Measurements from ENCODE around the gene RASA3. TPM values are rescaled to one million over a fixed set of nuclear protein-coding genes. Genes with fewer than 3 reads are reported as not detected.

The RASA3 gene
- total RNA-seq, 1 donor from 2014 or later: 17.3 TPM

- H3K27me3 ChIP-seq: no peaks in the 10 kb centered on the region
- no peak overlapping the region for H3K4me3 ChIP-seq
- peaks cover 5% of the 10 kb centered on the region for H3K36me3 ChIP-seq
- ATAC-seq (no peak), DNase-seq (no peak)
- H3K9me3 ChIP-seq: no peaks in the 10 kb centered on the region
- H3K27ac ChIP-seq: peak overlapping the region; percentile 92
- TF ChIP-seq CTCF (IDR thresholded peaks at IDR 0.05): no peak
- intact Hi-C loops (cut with DNase I): no loop called here
- H3K4me1 ChIP-seq: peaks cover 58% of the 10 kb centered on the region
Observed at GRCh38 chr13:114067381-114067885, 65.0 kb downstream of the RASA3 start.

DNA sequence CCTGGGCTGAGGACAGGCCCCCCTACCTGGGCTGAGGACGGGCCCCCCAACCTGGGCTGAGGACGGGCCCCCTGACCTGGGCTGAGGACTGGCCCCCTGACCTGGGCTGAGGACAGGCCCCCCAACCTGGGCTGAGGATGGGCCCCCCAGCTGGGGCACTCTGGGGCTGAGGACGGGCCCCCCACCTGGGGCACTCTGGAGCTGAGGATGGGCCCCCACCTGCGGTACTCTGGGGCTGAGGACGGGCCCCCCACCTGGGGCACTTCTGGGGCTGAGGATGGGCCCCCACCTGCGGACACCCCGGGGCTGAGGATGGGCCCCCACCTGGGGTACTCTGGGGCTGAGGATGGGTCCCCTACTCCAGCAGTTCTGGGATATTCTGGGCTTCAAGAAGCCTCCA lies 65.5 kb downstream of the RASA3 start:
- Histone ChIP-seq H3K9me3 (no peaks in the 10 kb centered on the region), H3K36me3 (peaks cover 2% of the 10 kb centered on the region), H3K27ac (peak overlapping the region; percentile 92), H3K4me1 (peaks cover 58% of the 10 kb centered on the region), H3K4me3 (no peak overlapping the region), H3K27me3 (no peaks in the 10 kb centered on the region)
- intact Hi-C loops (cut with DNase I): no loop called here
- no peak for ATAC-seq
- TF ChIP-seq CTCF (IDR thresholded peaks at IDR 0.05): no peak
- DNase-seq: peak; percentile 40

GRCh38 chr13:114065926-114066774 lies 66.3 kb downstream of the RASA3 start:
- Histone ChIP-seq H3K4me1 (peaks cover 58% of the 10 kb centered on the region), H3K4me3 (peak overlapping the region; percentile 43), H3K27me3 (no peaks in the 10 kb centered on the region), H3K9me3 (no peaks in the 10 kb centered on the region), H3K36me3 (no peaks in the 10 kb centered on the region), H3K27ac (peak overlapping the region; percentile 92)
- intact Hi-C loops (cut with DNase I): no loop called here
- ATAC-seq (no peak), DNase-seq (peak; percentile 65)
- TF ChIP-seq CTCF (IDR thresholded peaks at IDR 0.05): no peak

DNA sequence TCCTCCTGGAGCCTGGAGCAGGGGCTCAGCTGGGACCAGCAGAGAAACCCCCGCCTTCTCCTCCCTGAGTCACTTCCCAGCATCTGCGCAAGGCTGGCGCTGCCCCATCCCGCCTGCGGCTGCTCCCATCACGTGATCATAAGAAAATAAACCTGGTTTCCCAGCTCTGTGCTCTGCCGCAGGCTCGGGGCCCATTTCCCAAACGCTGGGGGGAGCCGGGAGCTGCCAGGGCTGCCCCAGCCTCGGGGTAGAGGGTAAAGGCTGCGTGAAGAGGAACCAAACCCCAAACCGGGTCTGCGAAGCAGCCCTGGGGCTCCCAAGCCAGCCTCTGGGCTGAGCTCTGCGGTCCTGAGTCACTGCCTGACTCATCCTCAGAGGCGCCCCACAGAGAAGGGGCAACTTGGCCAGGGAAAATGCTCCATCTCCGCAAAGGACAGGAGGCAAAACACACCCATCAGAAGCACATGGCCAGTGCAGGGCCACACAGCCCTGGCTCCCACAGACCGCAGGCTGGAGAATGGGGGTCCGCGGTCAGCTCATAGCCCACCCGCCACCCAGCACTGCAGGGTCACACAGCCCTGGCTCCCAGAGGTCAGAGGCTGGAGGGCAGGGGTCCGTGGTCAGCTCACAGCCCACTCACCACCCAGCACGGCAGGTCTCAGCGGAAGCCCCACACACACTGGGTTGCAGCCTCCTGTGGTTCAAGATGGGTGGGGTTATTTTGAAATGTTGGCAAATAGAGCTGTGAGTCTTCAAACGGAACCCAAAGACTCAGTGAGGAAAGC lies 67.1 kb downstream of the RASA3 start:
- DNase-seq (peak; percentile 90), ATAC-seq (peak; percentile 84)
- Histone ChIP-seq H3K4me3 (peak overlapping the region; percentile 43), H3K4me1 (peaks cover 58% of the 10 kb centered on the region), H3K9me3 (no peaks in the 10 kb centered on the region), H3K36me3 (no peaks in the 10 kb centered on the region), H3K27ac (peak overlapping the region; percentile 92), H3K27me3 (no peaks in the 10 kb centered on the region)
- intact Hi-C loops (cut with DNase I): no loop called here
- TF ChIP-seq CTCF (IDR thresholded peaks at IDR 0.05): no peak

DNA sequence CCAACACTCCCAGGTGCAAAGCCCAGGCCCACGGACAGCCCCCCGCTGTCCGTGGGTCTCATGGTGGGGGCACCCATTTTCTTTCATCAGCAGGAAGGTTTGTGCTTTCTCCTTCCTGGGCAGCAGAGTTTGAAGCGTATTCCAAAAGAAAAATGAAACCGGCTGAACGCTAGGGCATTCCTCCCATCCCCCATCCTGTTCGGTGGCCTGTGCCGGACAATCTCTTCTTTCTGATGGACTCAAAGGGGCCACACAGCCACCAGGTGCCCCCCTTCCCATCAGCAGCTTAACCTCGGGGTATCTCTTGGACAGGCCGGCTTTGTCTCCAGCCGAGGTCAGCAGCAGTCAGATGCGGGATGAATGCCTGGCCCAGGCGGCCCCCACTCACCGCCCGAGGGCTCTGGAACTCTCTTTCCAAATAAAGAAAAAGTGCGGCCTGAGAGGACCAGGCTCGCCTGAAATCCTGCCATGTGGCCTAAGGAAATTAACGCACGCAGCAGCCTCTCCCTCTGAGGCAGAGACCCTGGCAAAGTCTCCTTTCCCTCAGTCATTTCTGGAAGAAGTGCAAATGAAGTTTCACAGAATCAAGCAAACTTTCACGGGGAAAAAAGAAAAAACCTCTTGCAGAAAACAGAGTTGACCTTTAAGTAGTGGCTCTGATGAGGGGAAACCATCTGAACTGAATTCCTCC lies 67.8 kb downstream of the RASA3 start:
- Histone ChIP-seq H3K36me3 (no peaks in the 10 kb centered on the region), H3K4me1 (peaks cover 58% of the 10 kb centered on the region), H3K9me3 (no peaks in the 10 kb centered on the region), H3K4me3 (peak overlapping the region; percentile 43), H3K27me3 (no peaks in the 10 kb centered on the region), H3K27ac (peak overlapping the region; percentile 92)
- TF ChIP-seq CTCF (IDR thresholded peaks at IDR 0.05): no peak
- DNase-seq (no peak), ATAC-seq (no peak)
- intact Hi-C loops (cut with DNase I): no loop called here

Data from upper lobe of right lung (tissue), 1 donor.